ENCODE measurements around the gene HSD17B1. TPM values are rescaled to one million over a fixed set of nuclear protein-coding genes. Genes with fewer than 3 reads are reported as not detected.
A peak's percentile ranks its signal among the peaks of the same experiment; 100 is the strongest.

HSD17B1 gene
- total RNA-seq, 1 experiment from 2014 or later = 2.3 TPM

- no peaks in the 10 kb centered on the region for H3K4me1 Mint-ChIP-seq (ENCODE audit: low read depth, unreplicated experiment)
- BruUV-seq (replicated peaks) = no TSS peak
- intact Hi-C loops (cut with micrococcal nuclease; ENCODE audit: unreplicated experiment) = loop anchor here (10.0 kb wide), 1 partner anchor 47 kb away; no protein-coding TSS in a partner anchor
- H3K27me3 ChIP-seq (replicated peaks; ENCODE audit: control insufficient read depth, insufficient read depth, low read length) = no peaks in the 10 kb centered on the region
- POLR2A ChIA-PET = no interaction called here
- H3K4me3 Mint-ChIP-seq (ENCODE audit: unreplicated experiment) = no peak overlapping the region
- H3K4me3 ChIP-seq (ENCODE audit: low read depth, low read length) = no peak overlapping the region
- H3K36me3 ChIP-seq (ENCODE audit: control insufficient read depth, insufficient read depth, low read length) = peaks cover 7% of the 10 kb centered on the region
- no peak for DNase-seq
- no peaks in the 10 kb centered on the region for H3K4me1 ChIP-seq
- no peaks in the 10 kb centered on the region for H3K9me3 Mint-ChIP-seq (ENCODE audit: unreplicated experiment)
- TF ChIP-seq, protein P1, sequence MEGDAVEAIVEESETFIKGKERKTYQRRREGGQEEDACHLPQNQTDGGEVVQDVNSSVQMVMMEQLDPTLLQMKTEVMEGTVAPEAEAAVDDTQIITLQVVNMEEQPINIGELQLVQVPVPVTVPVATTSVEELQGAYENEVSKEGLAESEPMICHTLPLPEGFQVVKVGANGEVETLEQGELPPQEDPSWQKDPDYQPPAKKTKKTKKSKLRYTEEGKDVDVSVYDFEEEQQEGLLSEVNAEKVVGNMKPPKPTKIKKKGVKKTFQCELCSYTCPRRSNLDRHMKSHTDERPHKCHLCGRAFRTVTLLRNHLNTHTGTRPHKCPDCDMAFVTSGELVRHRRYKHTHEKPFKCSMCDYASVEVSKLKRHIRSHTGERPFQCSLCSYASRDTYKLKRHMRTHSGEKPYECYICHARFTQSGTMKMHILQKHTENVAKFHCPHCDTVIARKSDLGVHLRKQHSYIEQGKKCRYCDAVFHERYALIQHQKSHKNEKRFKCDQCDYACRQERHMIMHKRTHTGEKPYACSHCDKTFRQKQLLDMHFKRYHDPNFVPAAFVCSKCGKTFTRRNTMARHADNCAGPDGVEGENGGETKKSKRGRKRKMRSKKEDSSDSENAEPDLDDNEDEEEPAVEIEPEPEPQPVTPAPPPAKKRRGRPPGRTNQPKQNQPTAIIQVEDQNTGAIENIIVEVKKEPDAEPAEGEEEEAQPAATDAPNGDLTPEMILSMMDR (IDR thresholded peaks at IDR 0.05; ENCODE audit: insufficient read depth in 1 of 2, low read depth in 1 of 2, low read length in 1 of 2, severe bottlenecking in 1 of 2, unreplicated experiment in 1 of 2) = no peak
- H3K9me3 ChIP-seq = no peaks in the 10 kb centered on the region
- no peak overlapping the region for H3K27ac Mint-ChIP-seq (ENCODE audit: unreplicated experiment)
- CTCF ChIA-PET = no interaction called here
- no peaks in the 10 kb centered on the region for H3K27me3 Mint-ChIP-seq (ENCODE audit: insufficient read depth, unreplicated experiment)
- peaks cover 42% of the 10 kb centered on the region for H3K36me3 Mint-ChIP-seq (ENCODE audit: insufficient read depth, unreplicated experiment)
Observed at GRCh38 chr17:42512246-42512645, 40.5 kb upstream of the HSD17B1 start.

DNA sequence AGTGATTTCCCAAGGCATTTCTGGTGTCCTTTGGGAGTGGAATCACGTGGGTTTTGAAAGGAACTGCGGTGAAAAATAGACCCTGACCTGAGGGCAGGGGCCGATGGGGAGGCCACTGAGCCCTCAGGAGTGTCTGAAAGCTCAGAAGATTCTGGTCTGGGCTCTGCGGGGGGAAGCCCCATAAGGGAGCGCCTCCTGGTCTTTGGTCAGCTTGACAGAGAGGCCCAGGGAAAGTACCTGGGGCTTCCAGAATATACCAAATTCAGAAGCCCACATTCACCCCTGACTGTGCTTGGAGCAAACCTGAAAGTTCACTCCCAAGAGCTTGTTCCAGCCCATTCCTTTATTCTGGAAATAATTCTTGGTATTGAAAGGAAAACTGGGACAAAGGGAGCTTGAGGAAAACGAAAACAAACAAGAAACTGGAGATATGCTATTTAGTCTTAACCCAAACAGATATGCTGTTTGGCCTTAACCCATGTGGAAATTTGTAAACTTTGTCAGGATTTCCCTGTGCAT is 39.9 kb upstream of the HSD17B1 start:
- Histone ChIP-seq H3K27me3 (replicated peaks; ENCODE audit: control insufficient read depth, insufficient read depth, low read length) (no peaks in the 10 kb centered on the region), H3K9me3 (no peaks in the 10 kb centered on the region), H3K4me3 (ENCODE audit: low read depth, low read length) (no peak overlapping the region), H3K36me3 (ENCODE audit: control insufficient read depth, insufficient read depth, low read length) (peaks cover 7% of the 10 kb centered on the region), H3K4me1 (peaks cover 3% of the 10 kb centered on the region)
- no peaks in the 10 kb centered on the region for H3K27me3 Mint-ChIP-seq (ENCODE audit: insufficient read depth, unreplicated experiment)
- DNase-seq = no peak
- H3K9me3 Mint-ChIP-seq (ENCODE audit: unreplicated experiment) = no peaks in the 10 kb centered on the region
- intact Hi-C loops (cut with micrococcal nuclease; ENCODE audit: unreplicated experiment) = loop anchor here (10.0 kb wide), 1 partner anchor 48 kb away; no protein-coding TSS in a partner anchor
- POLR2A ChIA-PET = no interaction called here
- no peaks in the 10 kb centered on the region for H3K4me1 Mint-ChIP-seq (ENCODE audit: low read depth, unreplicated experiment)
- CTCF ChIA-PET = interaction anchor here (0.6 kb wide), 1 partner anchor 82 kb away, joined by 4 read pairs; no protein-coding TSS in a partner anchor
- TF ChIP-seq, protein P1 (IDR thresholded peaks at IDR 0.05; ENCODE audit: insufficient read depth in 1 of 2, low read depth in 1 of 2, low read length in 1 of 2, severe bottlenecking in 1 of 2, unreplicated experiment in 1 of 2) = no peak
- H3K27ac Mint-ChIP-seq (ENCODE audit: unreplicated experiment) = no peak overlapping the region
- H3K36me3 Mint-ChIP-seq (ENCODE audit: insufficient read depth, unreplicated experiment) = peaks cover 44% of the 10 kb centered on the region
- BruUV-seq (replicated peaks) = no TSS peak
- H3K4me3 Mint-ChIP-seq (ENCODE audit: unreplicated experiment) = no peak overlapping the region

DNA sequence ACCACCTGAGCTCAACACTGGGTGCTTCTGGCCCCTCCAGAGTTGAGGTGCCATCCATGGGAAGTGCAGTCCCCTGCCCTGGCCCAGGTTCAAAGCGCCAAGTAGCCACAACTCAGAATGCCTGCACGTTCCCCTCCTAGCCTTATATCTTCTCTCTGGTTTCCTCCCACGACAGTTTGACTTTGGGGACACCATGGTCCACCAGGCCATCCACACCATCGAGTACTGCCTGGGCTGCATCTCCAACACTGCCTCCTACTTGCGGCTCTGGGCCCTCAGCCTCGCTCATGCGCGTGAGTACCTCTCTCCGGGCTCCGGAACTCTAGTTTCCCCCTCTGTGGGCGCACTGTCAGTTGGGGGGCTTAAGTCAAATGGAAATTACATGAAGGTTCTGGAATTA is 39.0 kb upstream of the HSD17B1 start:
- H3K9me3 ChIP-seq = no peaks in the 10 kb centered on the region
- H3K27me3 ChIP-seq (replicated peaks; ENCODE audit: control insufficient read depth, insufficient read depth, low read length) = no peaks in the 10 kb centered on the region
- no peak overlapping the region for H3K4me3 ChIP-seq (ENCODE audit: low read depth, low read length)
- H3K4me3 Mint-ChIP-seq (ENCODE audit: unreplicated experiment) = no peak overlapping the region
- DNase-seq = no peak
- H3K4me1 ChIP-seq = peaks cover 12% of the 10 kb centered on the region
- H3K9me3 Mint-ChIP-seq (ENCODE audit: unreplicated experiment) = no peaks in the 10 kb centered on the region
- no TSS peak for BruUV-seq (replicated peaks)
- H3K27ac Mint-ChIP-seq (ENCODE audit: unreplicated experiment) = peak overlapping the region; percentile 28
- H3K36me3 Mint-ChIP-seq (ENCODE audit: insufficient read depth, unreplicated experiment) = peaks cover 44% of the 10 kb centered on the region
- CTCF ChIA-PET = interaction anchor here (0.6 kb wide), 1 partner anchor 83 kb away, joined by 4 read pairs; no protein-coding TSS in a partner anchor
- intact Hi-C loops (cut with micrococcal nuclease; ENCODE audit: unreplicated experiment) = loop anchor here (10.0 kb wide), 1 partner anchor 49 kb away; no protein-coding TSS in a partner anchor
- H3K4me1 Mint-ChIP-seq (ENCODE audit: low read depth, unreplicated experiment) = peaks cover 9% of the 10 kb centered on the region
- H3K36me3 ChIP-seq (ENCODE audit: control insufficient read depth, insufficient read depth, low read length) = peaks cover 6% of the 10 kb centered on the region
- TF ChIP-seq, protein P1 (IDR thresholded peaks at IDR 0.05; ENCODE audit: insufficient read depth in 1 of 2, low read depth in 1 of 2, low read length in 1 of 2, severe bottlenecking in 1 of 2, unreplicated experiment in 1 of 2) = no peak
- POLR2A ChIA-PET = no interaction called here
- H3K27me3 Mint-ChIP-seq (ENCODE audit: insufficient read depth, unreplicated experiment) = no peaks in the 10 kb centered on the region
